Mucosa of descending colon (tissue), 3 donors: ENCODE measurements around the gene WEE1. TPM values are rescaled to one million over a fixed set of nuclear protein-coding genes. Genes with fewer than 3 reads are reported as not detected.

Source experiments
- ATAC-seq: fragments of 200-7000 bp; cut with Tn5 transposase; one replicate; pipeline ENCODE4 v1.9.1; 2020; ENCODE audit warnings: mild to moderate bottlenecking, moderate library complexity
- DNase-seq, 3 donors: peaks; one replicate each; pipeline ENCODE4 v3.0.0-alpha.2; 2020
- H3K36me3 ChIP-seq: fragments of 200-600 bp; one replicate; pipeline ENCODE4 v1.8.0; 2021; ENCODE audit warnings: low read depth, mild to moderate bottlenecking
- H3K4me1 ChIP-seq: fragments of 200-600 bp; one replicate; pipeline ENCODE4 v1.8.0; 2021; ENCODE audit warnings: low read depth, mild to moderate bottlenecking
- H3K4me3 ChIP-seq: fragments of 200-600 bp; one replicate; pipeline ENCODE4 v1.8.0; 2021; ENCODE audit warnings: mild to moderate bottlenecking
- H3K9me3 ChIP-seq: fragments of 200-600 bp; one replicate; pipeline ENCODE4 v1.8.0; 2021; ENCODE audit warnings: mild to moderate bottlenecking
- intact Hi-C, 2 donors: fragments of 100-400 bp; cut with DNase I in 1 of 2; cut with micrococcal nuclease in 1 of 2; formaldehyde crosslinking; loops; one replicate each; pipeline versions ENCODE4 v1.11.0 to v1.11.1; 2022; cut with DNase I, micrococcal nuclease
- total RNA-seq, 3 donors: library from RNA; stranded (reverse); fragmentation: NEBNext Ultra II Directional in 2 of 3; extraction: Animal tissue kit (Norgen Biotek cat#: 25700) in 2 of 3; gene quantifications; one replicate each; pipeline versions ENCODE4 v1.2.1 to v1.2.4, GENCODE V29; 2021 to 2023
- TF ChIP-seq, protein P1 (sequence below): fragments of 200-600 bp; IDR thresholded peaks from one replicate; pipeline ENCODE4 v1.8.0; 2022; ENCODE audit warnings: antibody characterized with exemption, mild to moderate bottlenecking
- donor health status: DM: no; HTN: no; CAD: no; lungs with moderate emphysema.
- donor health status: DM: no; HTN: no; CAD: no.
- donor health status: DM: no; HTN: yes; CAD: no.

The WEE1 gene
- total RNA-seq, 3 donors from 2014 or later: 17.5 to 33.6 (median 18.0) TPM

DNA sequence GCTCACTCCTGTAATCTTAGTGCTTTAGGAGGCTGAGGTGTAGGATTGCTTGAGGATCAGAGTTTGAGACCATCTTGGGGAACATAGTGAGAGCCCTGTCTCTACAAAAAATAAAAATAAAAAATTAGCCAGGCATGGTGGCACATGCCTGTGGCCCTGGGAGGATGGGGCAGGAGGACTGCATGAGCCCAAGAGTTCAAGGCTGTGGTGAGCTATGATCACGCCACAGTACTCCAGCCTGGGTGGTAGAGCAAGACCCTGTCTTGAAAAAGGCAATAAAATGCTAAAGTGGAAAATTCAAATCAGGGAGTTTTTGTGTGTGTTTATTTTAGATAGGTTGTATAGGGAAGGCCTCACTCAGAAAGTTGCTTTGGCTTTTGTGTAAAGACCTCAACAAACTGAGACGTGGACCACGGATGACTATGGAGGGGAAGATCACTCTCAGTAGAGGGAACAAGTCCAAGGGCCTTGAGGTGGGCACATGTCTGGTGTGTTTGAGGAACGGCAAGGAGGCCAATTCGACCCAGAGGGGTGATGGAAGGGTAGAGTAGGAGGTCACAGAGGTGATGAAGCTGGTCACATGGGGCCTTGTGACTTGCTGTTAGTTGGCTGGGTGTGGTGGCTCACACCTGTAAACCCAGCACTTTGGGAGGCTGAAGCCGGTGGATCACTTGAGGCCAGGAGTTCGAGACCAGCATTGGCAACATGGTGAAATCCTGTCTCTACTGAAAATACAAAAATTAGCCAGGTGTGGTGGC is 35.7 kb downstream of the WEE1 start:
- no peak overlapping the region for H3K4me3 ChIP-seq
- DNase-seq (no peak), ATAC-seq (no peak)
- no peaks in the 10 kb centered on the region for H3K4me1 ChIP-seq
- no peaks in the 10 kb centered on the region for H3K36me3 ChIP-seq
- intact Hi-C loops: no loop called here
- TF ChIP-seq, protein P1, sequence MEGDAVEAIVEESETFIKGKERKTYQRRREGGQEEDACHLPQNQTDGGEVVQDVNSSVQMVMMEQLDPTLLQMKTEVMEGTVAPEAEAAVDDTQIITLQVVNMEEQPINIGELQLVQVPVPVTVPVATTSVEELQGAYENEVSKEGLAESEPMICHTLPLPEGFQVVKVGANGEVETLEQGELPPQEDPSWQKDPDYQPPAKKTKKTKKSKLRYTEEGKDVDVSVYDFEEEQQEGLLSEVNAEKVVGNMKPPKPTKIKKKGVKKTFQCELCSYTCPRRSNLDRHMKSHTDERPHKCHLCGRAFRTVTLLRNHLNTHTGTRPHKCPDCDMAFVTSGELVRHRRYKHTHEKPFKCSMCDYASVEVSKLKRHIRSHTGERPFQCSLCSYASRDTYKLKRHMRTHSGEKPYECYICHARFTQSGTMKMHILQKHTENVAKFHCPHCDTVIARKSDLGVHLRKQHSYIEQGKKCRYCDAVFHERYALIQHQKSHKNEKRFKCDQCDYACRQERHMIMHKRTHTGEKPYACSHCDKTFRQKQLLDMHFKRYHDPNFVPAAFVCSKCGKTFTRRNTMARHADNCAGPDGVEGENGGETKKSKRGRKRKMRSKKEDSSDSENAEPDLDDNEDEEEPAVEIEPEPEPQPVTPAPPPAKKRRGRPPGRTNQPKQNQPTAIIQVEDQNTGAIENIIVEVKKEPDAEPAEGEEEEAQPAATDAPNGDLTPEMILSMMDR: no peak
- H3K9me3 ChIP-seq: no peaks in the 10 kb centered on the region

DNA sequence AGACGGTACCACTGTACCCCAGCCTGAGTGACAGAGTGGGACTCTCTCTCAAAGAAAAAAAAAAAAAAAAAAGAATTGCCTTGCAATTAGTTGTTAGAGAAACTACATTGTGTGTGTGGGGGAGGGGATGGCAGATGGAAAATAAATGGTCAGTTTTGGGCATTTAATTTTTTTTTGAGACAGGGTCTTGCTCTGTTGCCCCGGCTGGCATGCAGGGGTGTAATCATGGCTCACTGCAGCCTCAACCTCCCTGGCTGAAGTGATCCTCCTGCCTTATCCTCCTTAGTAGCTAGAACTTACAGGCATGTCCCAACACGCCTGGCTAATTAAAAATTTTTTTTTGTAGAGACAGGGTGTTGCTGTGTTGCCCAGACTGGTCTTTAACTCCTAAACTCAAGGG is 36.4 kb downstream of the WEE1 start:
- H3K4me1 ChIP-seq: peaks cover 4% of the 10 kb centered on the region
- H3K36me3 ChIP-seq: no peaks in the 10 kb centered on the region
- H3K4me3 ChIP-seq: no peak overlapping the region
- H3K9me3 ChIP-seq: no peaks in the 10 kb centered on the region
- ATAC-seq (no peak), DNase-seq (no peak)
- TF ChIP-seq, protein P1: no peak
- intact Hi-C loops: loop anchor here (5.0 to 10.0 kb wide), 2 partner anchors 75 to 137 kb away; no protein-coding TSS in a partner anchor

DNA sequence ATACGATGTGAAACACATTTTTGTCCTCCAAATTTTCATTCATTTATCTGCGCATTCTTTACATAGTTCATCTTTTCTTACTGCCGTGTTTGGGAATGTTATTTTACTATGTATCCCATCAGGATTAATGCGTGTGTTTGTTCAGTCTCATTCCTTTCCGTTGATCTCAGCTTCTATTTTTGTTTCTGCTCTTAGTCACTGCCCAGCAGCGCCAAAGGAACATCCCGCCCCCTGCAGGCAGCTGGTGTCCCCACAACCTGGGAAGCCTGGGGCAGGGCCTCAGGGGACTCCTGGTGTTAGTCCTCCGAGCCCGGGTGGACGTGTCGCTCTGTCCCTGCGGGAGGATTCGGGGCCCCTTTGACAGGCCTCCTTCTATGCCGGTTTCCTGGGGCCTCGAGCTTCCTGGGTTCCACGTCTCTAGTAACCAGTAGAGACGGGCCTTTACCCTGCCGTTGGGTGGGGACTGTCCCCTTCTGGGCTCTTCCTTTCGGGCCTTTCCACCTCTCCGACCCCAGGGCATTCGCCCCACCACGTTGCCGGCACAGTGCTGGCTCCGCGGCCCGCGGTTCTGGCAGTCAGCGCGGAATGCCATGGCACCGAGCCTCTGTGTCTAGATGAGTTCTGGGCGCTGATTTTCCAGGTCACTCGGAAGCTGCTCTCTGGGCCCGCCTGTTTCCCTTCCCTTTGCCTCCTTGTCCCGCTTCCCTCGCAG is 39.8 kb downstream of the WEE1 start:
- H3K4me1 ChIP-seq: peaks cover 4% of the 10 kb centered on the region
- H3K4me3 ChIP-seq: peak overlapping the region; percentile 14
- ATAC-seq (peak; percentile 90), DNase-seq (peak; percentile 94 to 96 (median 95))
- no peaks in the 10 kb centered on the region for H3K36me3 ChIP-seq
- TF ChIP-seq, protein P1: peak; percentile 96
- H3K9me3 ChIP-seq: no peaks in the 10 kb centered on the region
- intact Hi-C loops: loop anchor here (5.0 to 10.0 kb wide), 2 partner anchors 78 to 134 kb away; no protein-coding TSS in a partner anchor

DNA sequence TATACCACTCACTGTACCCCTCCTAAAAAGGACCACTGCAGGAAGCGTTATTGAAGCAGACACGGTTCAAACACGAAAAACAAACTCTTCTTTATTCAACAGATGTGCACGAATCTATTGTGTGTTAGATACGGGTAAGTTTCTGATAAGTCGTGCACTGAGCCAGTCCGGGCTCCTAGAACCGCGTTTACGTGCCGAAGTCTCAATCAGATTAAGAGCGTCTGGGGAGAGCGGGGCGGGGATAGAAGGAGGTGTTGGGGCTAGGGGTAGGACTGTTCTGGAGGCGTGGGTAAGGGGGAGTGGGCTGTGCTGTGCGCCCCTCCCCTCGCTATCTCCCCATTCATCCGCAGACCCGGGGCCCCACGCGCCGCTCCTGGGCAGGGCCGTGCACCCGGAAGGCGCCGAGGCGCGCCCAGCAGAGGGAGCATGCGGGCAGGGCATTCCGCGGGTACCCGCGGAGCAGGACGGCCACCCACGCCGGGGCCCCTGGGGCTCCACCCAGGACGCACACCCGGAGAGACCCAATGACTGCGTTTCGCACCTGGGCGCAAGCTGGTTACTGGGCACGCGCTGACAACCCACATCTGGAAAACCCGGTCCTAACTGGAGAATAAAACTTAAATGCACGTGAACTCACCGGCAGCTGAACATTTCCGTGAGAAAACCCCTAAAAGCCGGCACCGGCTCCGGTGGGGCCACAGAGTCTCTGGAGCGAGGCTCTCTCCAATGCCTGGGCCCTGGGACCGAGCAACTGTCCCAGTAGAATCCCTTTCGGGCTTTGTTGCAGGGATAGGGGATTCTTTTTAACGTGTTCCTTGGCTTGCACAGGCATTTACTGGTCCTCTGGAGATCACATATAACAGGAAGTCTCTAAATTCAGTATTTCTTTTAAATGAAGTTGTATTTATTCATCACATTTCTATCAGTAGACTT is 40.6 kb downstream of the WEE1 start:
- TF ChIP-seq, protein P1: peak; percentile 78
- H3K4me3 ChIP-seq: peak overlapping the region; percentile 14
- H3K36me3 ChIP-seq: no peaks in the 10 kb centered on the region
- ATAC-seq (peak; percentile 92), DNase-seq (peak; percentile 93 to 96 (median 94))
- intact Hi-C loops: loop anchor here (5.0 to 10.0 kb wide), 2 partner anchors 79 to 133 kb away; no protein-coding TSS in a partner anchor
- H3K4me1 ChIP-seq: peaks cover 4% of the 10 kb centered on the region
- no peaks in the 10 kb centered on the region for H3K9me3 ChIP-seq

DNA sequence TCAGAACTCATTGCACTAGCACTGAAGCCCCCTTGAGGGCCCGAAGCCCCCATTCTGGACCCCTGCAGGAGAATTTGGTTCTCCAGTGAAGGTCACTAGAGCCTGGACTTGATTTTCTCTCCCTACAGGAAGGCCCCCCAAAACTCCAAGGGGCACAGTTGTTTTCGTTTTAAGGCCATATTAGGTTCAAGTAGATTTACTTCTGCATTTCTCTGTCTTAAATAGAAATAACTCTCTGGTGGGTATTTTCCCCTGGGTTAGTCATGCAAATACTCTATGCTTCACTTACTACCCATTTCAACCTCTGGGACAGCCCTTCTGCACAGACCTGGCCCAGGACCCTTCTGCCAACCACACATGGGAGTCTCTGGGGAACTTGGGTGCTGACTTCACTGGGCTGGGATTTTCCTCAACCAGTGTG is 41.6 kb downstream of the WEE1 start:
- intact Hi-C loops: loop anchor here in 1 of 2 donors (10.0 kb wide), 1 partner anchor 80 kb away; no protein-coding TSS in a partner anchor
- TF ChIP-seq, protein P1: no peak
- Histone ChIP-seq H3K9me3 (no peaks in the 10 kb centered on the region), H3K4me1 (peaks cover 4% of the 10 kb centered on the region), H3K4me3 (no peak overlapping the region), H3K36me3 (no peaks in the 10 kb centered on the region)
- ATAC-seq (no peak), DNase-seq (no peak)
